ENCODE measurements around the gene DCTPP1. TPM values are rescaled to one million over a fixed set of nuclear protein-coding genes. Genes with fewer than 3 reads are reported as not detected.

The DCTPP1 gene
- total and polyA plus RNA-seq, 2 of the 13 experiments (the other 11 are each of a cell fraction or from before 2014, with no cell fraction given), result 54.8 to 74.4 TPM

GRCh38 chr16:30458561-30459394 lies 28.9 kb upstream of the DCTPP1 start (continued):
- peak; percentile 19 for TF ChIP-seq ASH2L (IDR thresholded peaks at IDR 0.05; ENCODE audit: insufficient read length, low read depth, low read length)
- TF ChIP-seq NFKBIZ (CRISPR knock-in tag; IDR thresholded peaks at IDR 0.05), result no peak
- no peak for TF ChIP-seq XRCC5 (optimal IDR thresholded peaks at IDR 0.05; ENCODE audit: low read length)
- TF ChIP-seq AHDC1 (CRISPR knock-in tag; IDR thresholded peaks at IDR 0.05; ENCODE audit: borderline replicate concordance), result no peak
- no peak; the same call in 1 of the 2 replicates for TF ChIP-seq NFYC (CRISPR knock-in tag; IDR thresholded peaks at IDR 0.05)
- TF ChIP-seq ZNF484 (CRISPR knock-in tag; IDR thresholded peaks at IDR 0.05; ENCODE audit: borderline replicate concordance, low read depth), result no peak
- no peak for TF ChIP-seq HNRNPLL (IDR thresholded peaks at IDR 0.05; ENCODE audit: low read depth, low read length, poor library complexity, severe bottlenecking)
- peak; percentile 91 for TF ChIP-seq ZNF501 (CRISPR knock-in tag; IDR thresholded peaks at IDR 0.05)
- no peak for TF ChIP-seq TBP (CRISPR knock-in tag; IDR thresholded peaks at IDR 0.05)
- TF ChIP-seq DNMT1 (CRISPR knock-in tag; IDR thresholded peaks at IDR 0.05), result no peak
- TF ChIP-seq ZNF10 (CRISPR knock-in tag; IDR thresholded peaks at IDR 0.05; ENCODE audit: borderline replicate concordance, low read depth), result no peak
- TF ChIP-seq RERE (CRISPR knock-in tag; IDR thresholded peaks at IDR 0.05; ENCODE audit: low read depth), result no peak
- TF ChIP-seq ISL2 (CRISPR knock-in tag; IDR thresholded peaks at IDR 0.05), result no peak
- TF ChIP-seq BCL3 (CRISPR knock-in tag; IDR thresholded peaks at IDR 0.05), result peak; percentile 85
- TF ChIP-seq ARNT2 (CRISPR knock-in tag; IDR thresholded peaks at IDR 0.05; ENCODE audit: low read depth), result no peak
- TF ChIP-seq ZNF530 (CRISPR knock-in tag; IDR thresholded peaks at IDR 0.05; ENCODE audit: low read depth), result no peak
- TF ChIP-seq ZNF614 (CRISPR knock-in tag; IDR thresholded peaks at IDR 0.05; ENCODE audit: borderline replicate concordance), result peak; percentile 81; the same call in 1 of the 2 replicates

Measured in HepG2 (cell line).